HL-60 (cell line): ENCODE results near the gene SERTAD1.

Experiments used
- CTCF ChIP-seq: IDR thresholded peaks from one replicate; pipeline ENCODE4 v1.5.1; 2011; ENCODE audit warnings: low read length, control low read depth, inconsistent platforms; ENCODE audit not compliant: insufficient read depth
- GABPA ChIP-seq: IDR thresholded peaks from 2 replicates; pipeline ENCODE4 v1.6.1; 2012; ENCODE audit warnings: low read depth
- REST ChIP-seq: IDR thresholded peaks from 2 replicates; pipeline ENCODE4 v1.6.1; 2012; ENCODE audit warnings: low read depth; ENCODE audit not compliant: insufficient replicate concordance

GRCh38 chr19:40449506-40449905 is 23.7 kb upstream of the SERTAD1 start:
- TF ChIP-seq CTCF = no peak
- TF ChIP-seq GABPA = no peak
- no peak for TF ChIP-seq REST
